CD4-positive, alpha-beta T cell treated with Interleukin-15 for 4 hours (primary cell): ENCODE results near the gene NCK2.
"Not testable (repeated sequence)": the region's sequence is repeated elsewhere in the genome, so short reads cannot be mapped to it uniquely, and the experiment has no call there.

Experiments
- DNase-seq: peaks from one replicate; pipeline ENCODE4 v3.0.0-alpha.2; 2020; ENCODE audit warnings: low spot score

Gene NCK2

GRCh38 chr2:105893011-105893995, 148.6 kb downstream of the NCK2 start:
- DNase-seq = no peak

GRCh38 chr2:105894327-105894944, 149.7 kb downstream of the NCK2 start:
- DNase-seq = no peak

GRCh38 chr2:105895990-105896764, 151.5 kb downstream of the NCK2 start:
- DNase-seq = peak; percentile 36

- no peak for DNase-seq
These were observed 152.1 kb downstream of the NCK2 start for GRCh38 chr2:105896765-105897163.

- not testable (repeated sequence) for DNase-seq
These were observed 153.0 kb downstream of the NCK2 start for GRCh38 chr2:105897694-105898093.

- no peak for DNase-seq
These were observed 158.5 kb downstream of the NCK2 start for GRCh38 chr2:105903051-105903674.

- DNase-seq = no peak
These were observed 160.2 kb downstream of the NCK2 start for GRCh38 chr2:105904938-105905337.

GRCh38 chr2:105906481-105906880, 161.8 kb downstream of the NCK2 start:
- DNase-seq = no peak

- DNase-seq = no peak
These were observed 162.5 kb downstream of the NCK2 start for GRCh38 chr2:105907184-105907583.

- DNase-seq = no peak
These were observed 164.5 kb downstream of the NCK2 start for GRCh38 chr2:105909215-105909614.

GRCh38 chr2:105910497-105911238, 166.0 kb downstream of the NCK2 start:
- DNase-seq = no peak

- DNase-seq = no peak
These were observed 166.7 kb downstream of the NCK2 start for GRCh38 chr2:105911425-105911824.

GRCh38 chr2:105912081-105912480, 167.4 kb downstream of the NCK2 start:
- no peak for DNase-seq

GRCh38 chr2:105915005-105915558, 170.4 kb downstream of the NCK2 start:
- DNase-seq = no peak

- DNase-seq = no peak
These were observed 172.5 kb downstream of the NCK2 start for GRCh38 chr2:105917226-105917625.

GRCh38 chr2:105917688-105918087, 173.0 kb downstream of the NCK2 start:
- DNase-seq = no peak

GRCh38 chr2:105919191-105919811, 174.6 kb downstream of the NCK2 start:
- no peak for DNase-seq

GRCh38 chr2:105919826-105920225, 175.1 kb downstream of the NCK2 start:
- peak; percentile 58 for DNase-seq

- no peak for DNase-seq
These were observed 179.6 kb downstream of the NCK2 start for GRCh38 chr2:105924271-105924670.

- DNase-seq = no peak
These were observed 180.2 kb downstream of the NCK2 start for GRCh38 chr2:105924932-105925331.

- no peak for DNase-seq
These were observed 180.7 kb downstream of the NCK2 start for GRCh38 chr2:105925390-105925789.
